HG03066 (cell line): Measurements from ENCODE around the gene TPGS2.
"Not testable (repeated sequence)": the region's sequence is repeated elsewhere in the genome, so short reads cannot be mapped to it uniquely, and the experiment has no call there.

Experiments
- ATAC-seq: cut with Tn5 transposase; IDR thresholded peaks from one replicate; pipeline ENCODE4 v1.9.1; 2021; ENCODE audit warnings: low read depth; ENCODE audit not compliant: unreplicated experiment

The TPGS2 gene, protein sequence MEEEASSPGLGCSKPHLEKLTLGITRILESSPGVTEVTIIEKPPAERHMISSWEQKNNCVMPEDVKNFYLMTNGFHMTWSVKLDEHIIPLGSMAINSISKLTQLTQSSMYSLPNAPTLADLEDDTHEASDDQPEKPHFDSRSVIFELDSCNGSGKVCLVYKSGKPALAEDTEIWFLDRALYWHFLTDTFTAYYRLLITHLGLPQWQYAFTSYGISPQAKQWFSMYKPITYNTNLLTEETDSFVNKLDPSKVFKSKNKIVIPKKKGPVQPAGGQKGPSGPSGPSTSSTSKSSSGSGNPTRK

DNA sequence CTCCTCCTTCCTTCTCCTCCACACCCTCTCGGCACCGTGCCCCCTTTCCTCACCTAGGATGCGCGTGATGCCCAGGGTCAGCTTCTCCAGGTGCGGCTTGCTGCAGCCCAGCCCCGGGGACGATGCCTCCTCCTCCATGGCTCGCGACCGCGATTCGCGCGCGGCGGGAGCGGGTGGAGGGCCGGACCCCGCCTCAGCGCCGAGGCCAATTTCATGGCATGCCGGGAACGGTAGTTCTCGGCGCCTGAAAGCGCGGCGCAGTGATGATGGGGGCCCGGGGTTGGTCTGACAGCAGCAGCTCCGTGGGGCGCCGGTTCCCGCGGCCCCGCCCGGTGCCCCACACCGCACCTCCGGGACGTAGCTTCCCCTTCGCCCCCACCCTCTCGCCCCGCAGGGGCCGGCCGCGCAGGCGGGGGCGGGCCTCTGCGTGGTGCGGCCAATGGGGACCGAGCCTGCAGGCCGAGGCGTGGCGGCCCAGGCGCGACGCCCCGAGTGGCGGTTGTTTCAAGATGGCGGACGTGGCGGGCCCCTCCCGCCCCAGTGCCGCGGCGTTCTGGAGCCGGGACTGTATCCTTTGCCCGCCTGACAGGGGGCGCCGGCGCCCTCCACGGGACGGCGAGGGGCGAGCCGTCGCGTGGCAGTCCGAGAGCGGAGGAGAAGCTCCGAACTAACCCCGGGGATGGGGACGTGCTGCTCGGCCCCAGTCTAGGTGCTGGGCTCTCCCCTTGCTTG is at the start of gene TPGS2, which contains the start of gene KIAA1328:
TPGS2 (minus strand) TSS at position 373 of the 732 bp plus-strand sequence; CDS start at position 138, 235 bp downstream.
KIAA1328 (plus strand) TSS at position 498 of the 732 bp plus-strand sequence; CDS start at position 510, 12 bp downstream.
- peak; percentile 90 for ATAC-seq

DNA sequence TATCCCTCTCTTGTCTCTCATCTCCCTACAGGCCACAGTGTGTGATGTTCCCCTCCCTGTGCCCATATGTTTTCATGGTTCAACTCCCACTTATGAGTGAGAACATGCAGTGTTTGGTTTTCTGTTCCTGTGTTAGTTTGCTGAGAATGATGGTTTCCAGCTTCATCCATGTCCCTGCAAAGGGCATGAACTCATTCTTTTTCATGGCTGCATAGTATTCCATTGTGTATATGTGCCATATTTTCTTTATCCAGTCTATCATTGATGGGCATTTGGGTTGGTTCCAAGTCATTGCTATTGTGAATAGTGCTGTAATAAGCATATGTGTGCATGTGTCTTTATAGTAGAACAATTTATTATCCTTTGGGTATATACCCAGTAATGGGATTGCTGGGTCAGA is 45.0 kb upstream of the TPGS2 start:
- not testable (repeated sequence) for ATAC-seq

DNA sequence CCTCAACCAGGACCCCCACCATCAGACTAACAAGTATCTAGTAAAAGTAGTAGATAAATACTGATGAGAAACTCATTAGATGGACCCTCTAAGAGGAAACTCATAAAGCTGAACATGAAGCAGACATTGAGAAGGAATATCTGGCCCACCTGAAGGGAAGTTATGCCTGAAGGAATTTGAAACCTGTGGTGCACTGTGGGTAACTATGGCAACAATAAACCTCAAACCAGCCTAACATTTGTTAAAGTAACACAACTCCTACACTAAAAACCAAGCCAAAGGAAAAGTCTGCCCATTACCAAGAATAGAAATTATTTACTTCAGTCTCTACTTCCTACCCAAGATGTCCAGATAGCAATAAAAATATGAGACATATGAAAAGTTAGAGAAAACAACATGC is 43.5 kb upstream of the TPGS2 start:
- no peak for ATAC-seq

DNA sequence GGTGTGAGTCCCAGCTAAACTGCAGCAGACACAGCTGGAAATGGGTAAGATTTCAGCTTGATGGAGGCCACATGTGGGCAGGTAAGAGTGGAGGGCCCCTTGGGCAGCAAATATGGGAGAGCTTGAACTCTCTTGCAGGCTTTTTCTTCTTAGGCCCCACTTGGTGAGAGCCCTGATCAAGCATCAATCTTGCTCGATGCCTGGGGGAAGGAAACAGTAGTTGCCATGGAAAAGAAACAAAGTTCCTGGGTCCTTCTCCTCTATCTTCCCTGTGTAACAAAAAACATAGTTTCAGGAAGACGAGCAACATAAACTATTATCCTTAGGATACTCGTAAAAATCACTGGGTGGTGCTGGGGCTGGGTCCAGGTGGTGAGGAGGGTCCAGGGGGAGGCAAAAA is 43.0 kb upstream of the TPGS2 start:
- no peak for ATAC-seq

DNA sequence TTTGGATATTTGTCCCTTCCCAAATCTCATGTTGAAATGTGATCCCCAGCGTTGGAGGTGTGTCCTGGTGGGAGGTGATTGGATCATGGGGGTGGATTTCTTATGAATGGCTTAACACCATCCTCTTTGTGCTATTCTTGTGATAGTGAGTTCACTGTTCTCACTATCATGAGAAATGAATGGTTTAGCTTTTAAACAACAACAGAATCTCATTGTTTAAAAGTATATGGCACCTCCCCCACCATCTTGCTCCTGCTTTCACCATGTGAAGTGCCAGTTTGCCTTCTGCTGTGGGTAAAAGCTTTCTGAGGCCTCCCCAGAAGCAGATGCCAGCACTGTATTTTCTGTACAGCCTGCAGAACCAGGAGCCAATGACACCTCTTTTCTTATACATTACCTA is 38.3 kb upstream of the TPGS2 start:
- ATAC-seq, result no peak

DNA sequence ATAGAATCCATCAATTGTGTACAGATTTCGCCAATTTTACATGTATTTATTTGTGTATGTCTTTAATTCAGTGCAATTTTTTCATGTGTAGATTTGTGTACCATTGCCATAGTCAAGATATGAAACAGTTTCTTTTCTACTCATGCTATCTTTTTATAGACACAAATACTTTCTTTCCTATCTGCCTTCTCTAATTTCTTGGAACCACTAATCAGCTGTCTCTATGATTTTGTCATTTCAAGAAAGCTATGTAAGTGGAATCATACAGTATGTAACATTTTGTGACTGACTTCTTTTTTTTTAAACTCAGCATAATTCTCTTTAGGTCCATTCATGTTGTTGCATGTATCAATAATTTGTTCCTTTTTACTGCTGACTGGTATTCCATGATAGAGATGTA is 33.4 kb upstream of the TPGS2 start:
- no peak for ATAC-seq

DNA sequence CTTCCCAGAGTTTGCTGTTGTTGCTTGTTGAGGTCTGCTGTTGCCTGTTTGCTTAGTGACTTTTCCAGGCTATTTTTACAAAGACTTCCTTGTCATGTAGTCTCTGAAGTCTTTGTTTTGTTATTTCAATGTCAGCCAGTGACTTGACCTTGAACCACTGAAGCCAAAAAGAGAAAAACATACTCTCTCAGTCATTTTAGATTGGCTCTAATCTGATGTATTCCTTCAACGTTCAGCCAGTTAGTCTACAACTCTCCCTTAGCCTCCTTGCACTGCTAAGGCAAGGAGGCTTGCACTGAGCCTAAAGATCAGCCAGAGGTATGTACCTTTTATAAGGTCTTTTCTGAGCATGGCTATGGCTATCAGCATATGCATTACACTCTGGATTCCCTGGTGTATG is 28.0 kb upstream of the TPGS2 start:
- no peak for ATAC-seq

DNA sequence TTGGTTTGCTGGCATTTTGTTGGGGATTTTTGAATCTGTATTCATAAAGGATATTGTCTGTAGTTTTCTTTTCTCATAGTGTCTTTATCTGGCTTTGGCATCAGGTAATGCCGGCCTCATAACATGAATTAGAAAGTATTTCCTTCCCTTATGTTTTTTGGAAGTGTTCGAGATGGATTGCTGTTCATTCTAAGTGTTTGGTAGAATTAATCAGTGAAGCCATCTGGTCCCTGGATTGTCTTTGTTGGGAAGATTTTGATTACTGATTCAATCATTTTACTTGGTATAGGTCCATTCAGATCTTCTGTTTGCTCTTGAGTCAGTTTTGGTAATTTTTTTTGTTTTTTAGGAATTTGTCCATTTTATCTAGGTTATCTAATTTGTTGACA is 22.4 kb upstream of the TPGS2 start:
- ATAC-seq, result no peak

DNA sequence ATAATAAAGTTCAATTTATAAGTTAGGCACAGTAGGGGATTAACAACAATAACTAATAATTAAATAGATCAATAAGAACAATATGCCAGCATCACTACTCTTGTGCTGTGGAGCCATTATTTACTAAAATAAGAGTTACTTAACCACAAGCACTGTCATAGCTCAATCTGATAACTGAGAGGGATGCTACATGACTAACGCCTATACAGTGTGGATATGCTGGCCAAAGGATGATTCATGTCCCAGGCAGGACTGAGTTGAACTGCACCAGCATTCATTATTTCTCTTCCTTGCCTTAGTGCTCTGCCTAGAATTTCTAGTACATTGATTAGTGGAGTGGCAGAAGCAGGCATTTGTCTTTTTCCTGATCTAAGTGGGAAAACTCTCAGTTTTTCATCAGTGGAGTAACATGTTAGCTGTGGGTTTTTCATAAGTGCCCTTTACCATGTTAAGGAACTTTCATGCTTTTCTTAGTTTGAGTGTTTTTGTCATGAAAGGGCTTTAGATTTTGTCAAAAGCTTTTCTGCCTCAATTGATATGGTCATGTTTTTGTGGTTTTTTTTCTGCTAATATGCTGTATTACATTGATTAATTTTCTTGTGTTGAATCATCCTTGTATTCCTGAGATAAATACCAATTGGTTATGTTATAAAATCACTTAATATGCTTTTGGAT is 21.9 kb upstream of the TPGS2 start:
- ATAC-seq, result no peak

DNA sequence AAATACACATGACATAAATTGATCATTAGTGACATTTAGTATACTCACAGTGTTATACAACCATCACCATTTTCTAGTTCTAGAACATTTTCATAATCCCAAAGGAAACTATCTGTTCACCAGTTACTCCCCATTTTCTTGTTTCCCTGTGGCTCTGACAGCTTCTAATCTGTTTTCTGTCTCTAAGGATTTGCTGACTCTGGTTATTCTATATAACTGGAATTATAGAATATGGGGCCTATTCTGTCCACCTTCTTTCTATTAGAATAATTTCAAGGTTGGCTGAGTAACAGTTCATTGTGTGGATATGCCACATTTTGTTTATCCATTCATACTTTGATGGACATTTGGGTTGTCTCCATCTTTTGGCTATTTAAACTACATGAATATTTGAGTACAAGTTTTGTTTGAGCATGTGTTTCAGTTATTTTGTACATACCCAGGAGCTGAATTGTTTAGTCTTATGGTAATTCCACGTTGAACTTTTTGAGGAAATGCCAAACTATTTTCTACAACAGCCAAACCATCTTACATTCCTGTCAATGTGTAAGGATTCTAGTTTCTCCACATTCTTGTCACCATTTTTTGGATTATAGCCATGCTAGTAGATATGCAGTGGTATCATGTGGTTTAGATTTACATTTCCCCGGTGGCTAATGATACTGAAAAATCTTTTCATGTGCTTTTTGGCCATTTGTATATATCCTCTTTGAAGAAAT is 20.6 kb upstream of the TPGS2 start:
- no peak for ATAC-seq

DNA sequence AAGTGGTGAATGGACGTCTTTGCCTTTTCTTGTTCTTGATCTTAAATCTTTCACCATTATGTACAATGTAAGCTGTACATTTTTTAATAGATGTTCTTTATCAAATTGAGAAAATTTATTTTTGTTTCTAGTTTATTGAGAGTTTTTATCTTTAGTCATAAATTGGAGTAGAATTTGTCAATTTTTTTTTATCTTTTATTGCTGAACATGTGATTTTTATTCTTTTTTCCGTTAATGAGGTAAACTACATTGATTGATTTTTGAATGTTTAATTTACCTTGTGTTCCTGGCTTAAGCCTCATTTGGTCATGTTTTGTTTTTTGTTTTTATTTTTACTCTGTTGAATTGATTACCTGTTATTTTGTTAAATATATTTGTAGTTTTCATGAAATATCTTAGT is 19.8 kb upstream of the TPGS2 start:
- no peak for ATAC-seq

DNA sequence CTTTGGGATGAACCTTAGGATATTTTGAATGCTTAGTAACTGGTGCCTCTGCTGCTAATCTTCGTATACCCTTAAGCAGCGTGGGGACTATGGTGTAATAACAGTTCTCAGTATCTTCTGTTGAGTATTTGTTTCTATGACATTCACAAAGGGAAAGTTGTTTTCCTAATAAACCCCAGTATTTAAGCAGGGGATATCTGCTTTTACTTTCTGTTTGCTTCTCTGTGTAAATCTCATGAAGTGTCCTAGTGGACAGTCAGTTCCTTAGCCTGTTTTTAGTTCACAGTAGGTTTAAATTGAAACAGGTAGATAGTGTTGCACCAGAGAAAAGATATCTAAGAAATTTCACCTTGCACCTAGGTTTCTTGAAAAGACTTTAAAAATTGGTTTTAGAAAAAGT is 15.0 kb upstream of the TPGS2 start:
- no peak for ATAC-seq

DNA sequence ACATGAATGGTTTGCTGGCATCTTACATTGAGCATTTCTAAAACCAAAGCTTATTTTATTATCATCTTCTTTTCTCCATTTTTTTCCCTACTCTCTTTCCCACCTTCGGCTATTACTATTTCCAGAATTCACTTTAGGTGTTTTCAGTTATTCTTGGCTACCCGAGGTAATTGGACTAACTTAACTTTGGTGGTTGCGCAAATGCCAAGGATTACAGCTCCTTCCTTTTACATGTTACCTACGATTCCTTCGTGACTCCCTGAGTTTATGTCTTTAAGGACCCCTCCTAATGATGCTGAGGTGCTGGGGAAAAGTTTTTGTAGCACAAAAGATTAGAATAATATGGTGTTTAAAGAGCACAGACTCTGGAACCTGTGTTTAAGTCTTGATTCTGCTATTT is 14.4 kb upstream of the TPGS2 start:
- ATAC-seq, result no peak

DNA sequence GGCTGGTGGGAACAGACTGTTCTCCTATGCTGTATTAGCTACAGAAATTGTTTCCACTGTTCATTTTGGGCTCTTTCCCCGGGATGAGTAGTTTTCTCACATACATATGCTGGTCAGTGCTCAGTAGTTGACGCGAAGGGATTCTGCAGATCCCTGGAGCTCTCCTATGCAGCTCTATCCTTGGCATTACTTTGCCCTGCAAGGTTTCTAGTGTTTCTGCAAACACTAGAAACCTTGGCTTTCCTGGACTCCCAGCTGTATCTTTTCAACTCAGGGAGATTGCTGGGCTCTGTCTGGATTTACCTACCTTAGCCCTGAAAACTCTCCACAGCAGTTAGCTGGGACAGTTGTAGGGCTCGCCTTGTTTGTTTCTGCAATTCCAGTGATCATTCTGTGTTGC is 11.0 kb upstream of the TPGS2 start:
- no peak for ATAC-seq

DNA sequence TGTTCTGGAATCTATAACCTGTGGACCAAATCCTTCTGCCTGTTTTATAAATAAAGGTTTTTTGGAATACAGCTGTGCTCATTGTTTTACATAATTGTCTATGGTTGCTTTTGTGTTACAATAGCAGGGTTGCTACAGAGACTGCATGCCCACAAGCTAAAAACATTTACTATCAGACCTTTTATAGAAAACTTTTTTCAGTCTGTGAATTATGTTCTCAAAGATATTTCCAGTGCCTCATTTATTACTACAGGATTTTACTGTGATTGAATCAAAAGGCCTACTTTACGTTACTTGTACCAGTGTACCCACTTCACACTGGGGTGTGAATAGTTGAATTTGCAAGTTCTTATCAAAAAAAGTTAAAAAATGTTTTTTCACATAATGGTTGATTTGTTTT is 7.1 kb upstream of the TPGS2 start:
- ATAC-seq, result no peak

DNA sequence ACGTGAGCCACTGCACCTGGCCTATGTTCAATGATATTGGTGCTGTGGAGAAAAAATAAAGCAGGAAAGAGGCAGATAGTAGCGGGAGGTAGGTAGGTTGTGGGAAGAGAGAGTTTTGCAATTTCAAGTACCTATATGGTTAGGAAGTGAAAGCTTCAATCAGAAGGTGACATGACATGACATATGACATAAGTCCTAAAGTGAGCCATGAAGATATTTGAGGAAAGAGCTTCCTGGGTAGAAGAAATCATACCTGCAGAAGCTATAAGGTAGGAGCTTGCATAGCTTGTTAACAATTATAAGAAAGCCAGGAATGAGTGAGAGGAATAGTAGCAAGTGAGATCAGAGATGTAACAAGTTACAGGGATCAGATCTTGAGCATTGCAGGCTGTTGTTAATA is 4.3 kb upstream of the TPGS2 start:
- no peak for ATAC-seq

DNA sequence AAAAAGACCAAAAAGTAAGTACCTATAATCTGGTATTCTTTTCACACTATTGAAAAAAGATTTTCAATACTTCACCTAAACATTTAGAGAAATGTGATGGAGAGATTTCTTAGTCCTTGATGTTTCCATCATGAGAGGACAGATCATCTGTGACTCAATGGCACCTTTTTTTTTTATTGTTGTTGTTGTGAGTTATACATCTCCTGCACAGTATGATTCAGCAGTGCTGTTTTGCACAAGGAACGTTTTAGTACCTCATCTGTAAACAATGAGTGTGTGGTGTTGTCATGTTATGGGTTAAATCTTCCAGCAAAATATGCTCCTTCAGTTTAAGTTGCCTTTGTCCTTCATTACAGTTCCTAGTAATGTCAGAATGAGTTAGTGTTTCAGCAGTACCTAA is 2.3 kb upstream of the TPGS2 start:
- ATAC-seq, result no peak

DNA sequence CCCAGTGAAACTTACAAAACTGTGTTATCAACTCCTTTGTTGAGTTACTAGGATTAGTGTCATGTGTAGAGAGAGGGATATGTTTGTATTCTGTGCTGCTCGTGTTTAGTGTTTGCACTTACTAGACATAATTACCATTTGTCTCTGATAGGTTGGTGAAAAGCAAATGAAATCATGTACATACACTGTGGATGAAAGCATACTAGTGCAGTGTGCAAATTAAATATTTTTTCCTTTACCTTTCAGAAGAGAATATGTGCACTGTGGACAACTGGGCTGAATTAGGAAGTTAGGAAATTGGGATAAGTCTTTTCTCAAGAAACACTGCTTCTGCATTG is 1.3 kb upstream of the TPGS2 start:
- ATAC-seq, result no peak

DNA sequence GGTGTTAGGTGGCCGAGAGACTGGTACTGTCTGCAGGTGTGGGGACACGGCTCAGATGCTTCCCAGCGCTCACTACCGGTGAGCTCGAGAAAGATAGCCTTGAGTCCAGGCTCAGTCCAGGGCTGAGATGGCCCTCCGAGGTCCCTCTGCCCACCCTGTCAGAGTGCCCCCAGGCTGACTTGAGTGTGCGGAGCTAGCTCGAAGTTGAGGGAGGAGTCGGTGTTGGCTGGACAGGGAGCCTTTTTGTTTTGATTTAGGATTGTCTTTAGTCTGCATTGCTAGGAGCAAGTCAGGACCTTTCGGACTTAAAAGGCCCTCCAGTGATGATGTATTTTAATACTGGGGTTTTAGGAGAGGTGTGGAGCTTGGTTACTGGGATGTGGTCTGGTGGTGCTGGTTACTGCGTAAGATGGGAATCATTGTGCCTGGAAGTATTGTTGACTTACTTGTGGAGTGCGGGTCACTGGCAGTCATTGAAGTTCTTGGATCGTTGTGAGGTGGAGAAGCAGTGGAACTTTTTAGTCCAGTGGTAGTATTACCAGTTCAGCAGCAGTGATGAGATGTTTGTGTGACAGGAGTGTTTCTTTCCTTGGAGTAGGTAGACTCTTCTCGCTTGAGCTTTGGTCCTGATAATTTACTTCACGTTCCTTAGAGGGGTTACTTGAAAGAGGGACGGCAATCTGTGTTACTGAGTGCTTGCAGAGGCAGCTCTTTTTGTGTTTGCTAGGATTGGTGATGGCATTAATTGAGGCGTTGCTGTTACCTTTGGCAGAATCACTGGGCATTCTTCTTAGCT is 758 bp upstream of the TPGS2 start:
- ATAC-seq, result no peak

DNA sequence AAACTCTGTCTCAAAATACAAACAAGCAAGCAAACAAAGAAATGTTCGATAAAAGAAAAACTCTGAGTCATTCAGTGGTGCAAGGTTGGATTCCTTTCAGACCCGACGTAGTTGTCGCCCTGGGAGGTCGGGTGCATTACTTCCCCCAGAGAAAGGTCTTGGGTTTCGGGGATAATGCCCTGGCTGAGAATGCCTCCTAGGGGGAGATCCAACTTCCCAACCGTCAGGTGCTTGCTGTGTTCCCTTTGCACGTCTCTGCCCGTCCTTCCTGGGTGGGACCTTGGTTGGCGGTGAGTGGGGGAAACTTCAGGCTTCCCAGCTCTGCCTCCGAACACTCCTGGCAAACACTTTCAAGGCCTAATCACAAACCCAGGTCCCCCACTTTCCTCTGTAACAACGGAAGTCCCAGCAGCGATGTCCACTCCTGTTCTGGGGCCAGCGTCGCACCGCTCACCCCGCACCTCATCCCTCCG is 609 bp downstream of the TPGS2 start:
- peak; percentile 19 for ATAC-seq
